Stimulated activated CD4-positive, alpha-beta T cell treated with anti-CD3 and anti-CD28 coated beads, Interleukin-15, amount 100 ng/mL, for 1 hour (primary cell): ENCODE data around the gene NTRK2.
"Not testable (repeated sequence)": the region's sequence is repeated elsewhere in the genome, so short reads cannot be mapped to it uniquely, and the experiment has no call there.

Experiments used
- DNase-seq, 2 donors: peaks; one replicate each; pipeline ENCODE4 v3.0.0-alpha.2; 2020; ENCODE audit warnings: low read depth in 1 of 2, low spot score in 1 of 2

The NTRK2 gene

DNA sequence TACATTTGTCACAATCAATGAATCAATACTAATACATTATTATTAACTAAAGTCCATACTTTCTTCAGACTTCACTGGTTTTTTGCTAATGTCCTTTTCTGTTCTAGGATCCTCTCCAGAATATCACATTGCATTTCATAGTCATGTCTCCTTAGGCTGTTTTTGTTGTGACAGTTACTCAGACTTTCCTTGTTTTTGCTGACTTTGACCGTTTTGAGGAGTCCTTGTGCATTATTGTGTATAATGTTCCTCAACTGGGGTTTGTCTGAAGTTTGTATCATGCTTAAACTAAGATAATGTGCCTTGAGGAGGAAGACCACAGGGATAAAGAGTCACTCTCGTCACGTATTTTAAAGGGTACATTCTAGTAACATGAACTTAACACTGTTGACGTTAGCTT is 376.9 kb downstream of the NTRK2 start:
- DNase-seq, result no peak

DNA sequence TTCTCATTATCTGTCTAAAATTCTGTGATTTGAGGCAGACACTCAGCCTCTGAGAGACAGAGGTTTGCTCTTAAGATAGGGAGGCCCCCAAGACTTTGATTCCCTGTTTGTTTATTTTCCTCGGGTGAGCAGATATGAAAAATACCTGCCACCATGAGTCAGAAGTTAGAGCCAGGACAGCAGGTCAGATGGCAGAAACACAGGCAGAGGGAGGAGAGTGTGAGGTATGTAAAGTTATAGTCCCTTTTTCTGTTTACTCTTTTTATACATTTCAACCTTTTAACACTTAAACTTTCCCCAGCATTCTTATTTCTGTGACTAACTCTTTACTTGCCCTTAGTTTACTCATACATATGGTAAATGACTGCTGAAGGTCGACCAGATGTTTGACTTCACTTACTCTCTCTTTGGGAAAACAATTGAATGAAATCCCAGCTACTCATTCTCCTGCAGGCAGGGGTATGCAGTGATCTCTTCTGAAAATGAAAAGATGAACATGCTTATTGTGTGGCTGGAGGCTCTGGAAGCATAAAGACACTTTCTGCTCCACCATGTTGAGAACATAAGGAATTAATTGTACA is 383.8 kb downstream of the NTRK2 start:
- DNase-seq, result no peak

DNA sequence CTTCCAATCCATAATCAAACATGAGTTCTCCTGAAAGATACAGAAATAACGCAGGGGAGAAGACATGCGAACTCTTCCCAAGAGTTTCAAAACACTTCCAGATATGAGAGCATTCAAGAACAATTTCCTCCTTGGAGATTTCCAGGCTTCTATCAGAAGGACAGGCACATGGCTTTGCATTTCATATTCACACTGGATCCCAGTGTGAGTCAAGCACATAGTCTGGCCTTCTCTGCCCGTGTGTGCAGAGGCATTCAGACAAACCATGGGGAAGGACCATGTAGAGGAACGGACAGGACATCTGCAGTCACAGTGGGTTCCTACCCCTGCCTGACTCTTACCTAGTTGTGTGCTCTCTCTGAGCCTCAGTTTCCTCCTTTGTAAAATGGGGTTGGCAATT is 384.5 kb downstream of the NTRK2 start:
- no peak for DNase-seq

DNA sequence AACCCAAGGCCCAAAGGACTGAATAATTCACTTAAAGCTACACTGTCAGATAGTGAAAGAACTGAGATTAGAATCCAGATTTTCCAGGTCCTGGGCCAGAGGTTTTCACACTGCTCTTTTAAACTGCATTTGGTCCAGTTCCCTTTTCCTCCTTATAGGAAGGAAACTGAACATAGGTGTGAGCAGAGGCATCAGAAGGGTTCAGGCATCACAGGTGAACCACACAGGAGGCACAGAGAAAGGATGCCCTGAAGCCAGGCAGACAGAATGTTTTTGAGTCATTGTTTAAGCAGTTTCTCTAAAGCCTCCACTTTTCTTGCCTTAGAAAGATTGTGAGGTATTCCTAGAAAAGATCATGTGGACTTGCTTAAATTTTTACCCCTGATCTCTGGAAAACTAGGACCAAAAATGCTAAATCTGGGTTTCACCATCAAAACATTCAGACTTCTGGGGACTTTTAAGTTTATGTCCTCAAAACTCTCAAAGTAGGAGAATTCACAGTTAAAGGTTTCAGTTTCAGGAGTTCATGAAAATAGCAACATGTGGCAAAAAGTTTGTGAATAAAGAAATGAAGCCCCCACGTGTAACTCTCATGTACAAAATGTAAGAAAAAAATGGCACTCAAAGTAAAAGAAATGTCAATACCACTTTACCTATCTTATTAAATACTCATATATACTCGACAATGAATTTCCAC is 386.1 kb downstream of the NTRK2 start:
- no peak for DNase-seq

DNA sequence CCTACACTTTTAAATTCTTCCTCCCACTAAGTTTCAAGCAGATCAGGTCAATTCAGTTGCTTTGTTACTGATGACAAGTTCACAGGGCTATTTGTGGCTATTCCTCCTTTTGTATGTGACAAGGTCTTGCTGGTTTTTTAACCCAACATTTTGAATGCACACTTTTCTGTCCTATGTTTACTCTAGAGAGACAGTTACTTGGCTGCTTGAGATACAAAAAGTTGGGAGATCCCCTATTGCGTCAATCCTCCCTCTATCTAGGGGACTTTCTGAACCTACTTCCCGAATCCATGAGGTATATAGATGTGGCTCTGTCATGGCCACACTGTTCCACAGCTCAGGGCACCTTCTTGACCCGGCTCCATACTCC is 386.7 kb downstream of the NTRK2 start:
- no peak for DNase-seq

DNA sequence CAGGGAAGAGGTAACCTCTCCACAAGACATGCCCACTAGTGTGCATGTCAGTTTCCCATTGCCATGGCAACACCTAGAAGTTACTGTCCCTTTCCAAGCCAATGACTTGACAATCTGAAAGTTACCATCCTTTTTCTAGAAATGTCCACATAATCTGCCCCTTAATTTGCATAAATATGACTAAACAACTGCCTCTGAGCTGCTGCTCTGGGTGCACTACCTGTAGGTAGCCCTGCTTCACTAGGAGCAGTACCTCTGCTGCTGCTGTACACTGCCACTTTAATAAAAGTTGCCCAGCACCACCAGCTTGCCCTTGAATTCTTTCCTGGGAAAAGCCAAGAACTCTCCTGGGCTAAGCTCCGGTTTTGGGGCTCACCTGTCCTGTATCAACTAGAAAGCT is 392.4 kb downstream of the NTRK2 start:
- no peak for DNase-seq

DNA sequence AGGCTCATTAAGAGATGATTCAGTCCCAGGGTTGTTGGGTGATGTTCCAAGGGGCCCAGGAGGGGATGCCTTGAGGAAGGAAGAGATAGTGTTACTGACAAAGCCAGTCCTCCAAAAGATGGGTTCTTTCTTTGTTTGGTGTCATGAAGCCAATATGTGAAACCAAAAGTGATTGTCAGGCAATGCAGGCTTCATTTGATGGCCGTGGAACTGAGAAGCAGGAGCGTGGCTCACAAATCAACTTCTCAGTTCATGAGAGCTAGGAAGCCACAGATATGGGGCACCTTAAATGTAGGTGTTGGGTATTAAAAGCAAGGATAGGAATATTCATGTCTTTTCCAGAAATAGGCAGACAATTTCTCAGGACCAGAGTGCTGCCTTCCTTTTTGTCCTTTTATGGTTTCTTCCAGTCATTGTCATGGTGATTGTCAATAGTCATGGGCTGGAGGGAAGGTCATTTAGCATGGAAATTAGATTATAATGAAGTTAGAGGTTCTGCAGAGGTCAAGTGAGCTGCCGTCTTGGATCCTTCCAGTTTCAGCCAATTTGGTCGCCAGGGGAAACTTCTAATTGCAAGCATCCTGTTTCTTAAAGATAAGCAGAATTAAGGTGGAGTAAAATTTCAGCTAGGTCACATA is 393.0 kb downstream of the NTRK2 start:
- DNase-seq, result no peak

DNA sequence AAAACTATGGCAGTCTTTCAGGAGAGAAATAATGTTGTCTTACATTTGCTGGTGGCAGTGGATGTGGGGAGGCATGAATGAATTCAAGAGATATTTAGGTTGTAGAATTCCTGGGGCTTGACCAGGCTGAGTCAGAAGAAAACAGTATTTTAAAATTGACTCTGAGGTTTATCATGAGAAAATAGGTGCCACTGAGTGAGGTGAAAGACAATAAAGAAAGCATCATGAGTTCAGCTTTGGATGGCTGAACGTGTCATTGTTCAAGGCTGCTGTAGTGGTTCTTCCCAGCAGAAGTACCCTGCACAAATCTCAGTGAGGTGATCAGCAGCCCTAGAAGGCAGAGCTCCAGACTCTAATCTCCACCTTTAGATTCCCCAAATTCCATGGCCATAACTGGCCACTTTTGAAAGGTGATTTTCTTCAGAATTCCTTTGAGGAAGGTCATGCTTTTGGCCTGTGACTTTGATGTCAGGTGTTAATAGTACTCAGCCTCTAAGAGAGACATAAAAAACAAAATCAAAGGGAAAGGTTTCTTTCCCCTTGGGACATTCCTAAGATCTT is 395.4 kb downstream of the NTRK2 start:
- DNase-seq, result no peak

DNA sequence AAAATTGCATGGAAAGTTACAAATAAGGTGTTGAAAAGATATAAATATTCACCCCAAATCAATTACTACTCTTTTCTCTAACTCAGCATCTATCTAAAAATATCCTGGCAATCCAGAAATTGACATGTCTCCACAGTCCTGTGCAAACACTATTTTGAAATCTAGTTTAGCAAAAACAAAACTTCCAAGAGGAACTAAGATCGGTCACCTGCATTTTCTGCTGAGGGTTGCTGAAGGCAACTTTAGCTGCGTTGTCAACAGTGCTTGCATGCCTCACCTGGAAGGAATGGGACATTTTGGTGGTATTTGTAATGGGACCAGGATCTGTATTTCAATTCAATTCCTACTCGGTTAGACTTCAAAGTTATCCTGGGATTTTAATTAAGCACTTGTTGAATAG is 398.3 kb downstream of the NTRK2 start:
- DNase-seq, result no peak

DNA sequence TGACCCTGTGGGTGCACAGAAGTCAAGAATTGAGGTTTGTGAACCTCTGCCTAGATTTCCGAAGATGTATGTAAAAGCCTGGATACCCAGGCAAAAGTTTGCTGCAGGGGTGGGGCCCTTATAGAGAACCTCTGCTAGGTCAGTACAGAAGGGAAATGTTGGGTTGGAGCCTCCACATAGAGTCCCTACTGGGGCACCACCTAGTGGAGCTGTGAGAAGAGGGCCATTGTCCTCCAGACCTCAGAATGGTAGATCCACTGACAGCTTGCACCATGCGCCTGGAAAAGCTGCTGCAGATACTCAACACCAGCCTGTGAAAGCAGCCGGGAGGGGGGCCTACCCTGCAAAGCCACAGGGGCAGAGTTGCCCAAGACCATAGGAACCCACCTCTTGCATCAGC is 399.9 kb downstream of the NTRK2 start:
- DNase-seq, result not testable (repeated sequence)
